Mammary epithelial cell (primary cell): ENCODE results near the gene C14orf119.

ENCODE experiments used
- EZH2 ChIP-seq: IDR thresholded peaks from 2 replicates; pipeline ENCODE4 v1.6.1; 2012; ENCODE audit warnings: low read length, inconsistent platforms, borderline replicate concordance
- TF ChIP-seq, protein P1 (sequence below), 2 donors: IDR thresholded peaks in 1 of 2; conservative IDR thresholded peaks in 1 of 2; 2 replicates each; pipeline ENCODE4 v1.5.1; 2011 to 2012; ENCODE audit warnings: inconsistent platforms in 2 of 2, low read length in 2 of 2, mild to moderate bottlenecking in 2 of 2, control low read depth in 1 of 2, low read depth in 1 of 2; ENCODE audit not compliant: insufficient read depth in 1 of 2; ENCODE audit errors: extremely low read depth in 1 of 2

DNA sequence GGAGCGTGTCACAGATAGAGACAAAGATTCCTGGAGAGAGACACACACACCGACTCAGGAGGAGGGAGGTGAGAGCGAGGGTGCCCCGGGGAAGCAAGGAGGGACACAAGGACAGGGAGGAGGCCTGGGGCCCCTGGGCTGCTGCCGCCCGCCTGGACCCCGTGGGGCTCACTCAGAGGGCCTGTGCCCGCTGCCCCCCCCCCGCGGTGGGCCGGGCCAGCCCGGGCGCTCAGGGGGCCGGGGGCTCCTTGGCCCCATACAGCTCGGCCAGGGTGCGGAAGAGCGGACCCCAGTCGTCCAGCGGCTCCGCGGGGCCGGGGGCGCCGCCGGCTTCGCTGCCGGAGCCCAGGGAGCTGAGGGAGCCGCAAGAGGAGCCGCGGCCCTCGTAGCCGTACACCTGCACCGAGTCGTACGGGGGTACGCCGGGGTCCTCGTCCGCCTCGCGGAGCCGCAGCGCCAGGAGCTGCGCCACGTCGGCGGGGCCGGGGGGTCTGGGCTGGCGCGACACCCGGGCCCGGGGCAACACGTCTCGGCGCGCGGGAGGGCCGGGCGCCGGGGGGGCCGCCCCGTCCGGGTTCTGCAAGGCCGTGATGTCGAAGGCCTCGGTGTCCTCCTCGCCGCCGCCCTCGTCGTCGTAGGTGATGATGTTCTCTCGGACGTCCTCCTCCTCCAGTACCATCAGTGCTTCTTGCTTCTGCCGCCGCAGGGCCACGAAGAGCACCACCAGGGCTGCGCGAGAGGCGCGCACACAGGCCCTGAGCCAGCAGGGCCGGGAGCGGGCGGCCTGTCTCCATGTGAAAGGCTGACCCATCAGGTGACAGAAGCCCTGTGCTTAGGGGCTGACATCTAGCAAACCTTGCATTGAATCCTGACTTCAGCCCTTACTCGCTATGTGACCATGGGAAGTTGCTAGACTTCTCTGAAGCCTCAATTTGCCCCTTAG is 47.3 kb upstream of the C14orf119 start:
- TF ChIP-seq, protein P1, sequence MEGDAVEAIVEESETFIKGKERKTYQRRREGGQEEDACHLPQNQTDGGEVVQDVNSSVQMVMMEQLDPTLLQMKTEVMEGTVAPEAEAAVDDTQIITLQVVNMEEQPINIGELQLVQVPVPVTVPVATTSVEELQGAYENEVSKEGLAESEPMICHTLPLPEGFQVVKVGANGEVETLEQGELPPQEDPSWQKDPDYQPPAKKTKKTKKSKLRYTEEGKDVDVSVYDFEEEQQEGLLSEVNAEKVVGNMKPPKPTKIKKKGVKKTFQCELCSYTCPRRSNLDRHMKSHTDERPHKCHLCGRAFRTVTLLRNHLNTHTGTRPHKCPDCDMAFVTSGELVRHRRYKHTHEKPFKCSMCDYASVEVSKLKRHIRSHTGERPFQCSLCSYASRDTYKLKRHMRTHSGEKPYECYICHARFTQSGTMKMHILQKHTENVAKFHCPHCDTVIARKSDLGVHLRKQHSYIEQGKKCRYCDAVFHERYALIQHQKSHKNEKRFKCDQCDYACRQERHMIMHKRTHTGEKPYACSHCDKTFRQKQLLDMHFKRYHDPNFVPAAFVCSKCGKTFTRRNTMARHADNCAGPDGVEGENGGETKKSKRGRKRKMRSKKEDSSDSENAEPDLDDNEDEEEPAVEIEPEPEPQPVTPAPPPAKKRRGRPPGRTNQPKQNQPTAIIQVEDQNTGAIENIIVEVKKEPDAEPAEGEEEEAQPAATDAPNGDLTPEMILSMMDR (conservative IDR thresholded peaks at IDR 0.05 in 1 of 2, IDR thresholded peaks at IDR 0.05 in 1 of 2; ENCODE audit: extremely low read depth in 1 of 2, insufficient read depth in 1 of 2, low read depth in 1 of 2, low read length in 2 of 2), result no peak
- TF ChIP-seq EZH2, result no peak
